Metanephros (tissue), 2 donors: Measurements from ENCODE around the gene JAG2. TPM values are rescaled to one million over a fixed set of nuclear protein-coding genes. Genes with fewer than 3 reads are reported as not detected.

Experiments used
- small RNA-seq: library from RNA; depleted of rRNA; stranded (forward); fragments of <200 nt; gene quantifications from one replicate; pipeline ENCODE3, GENCODE V24; 2014; ENCODE audit warnings: low replicate concordance
- total RNA-seq: library from RNA; depleted of rRNA; stranded (reverse); fragments of >200 nt; gene quantifications from one replicate; pipeline ENCODE4 v1.2.3, GENCODE V29; 2014

The JAG2 gene
- total RNA-seq, result 17.4 TPM

GRCh38 chr14:105168496-105168978, at the start of gene JAG2:
TSS of gene JAG2 (minus strand) at chr14:105168776. CDS start at chr14:105168420, 356 bp downstream.

GRCh38 chr14:105180592-105181548, 12.3 kb upstream of the JAG2 start, which contains the start of gene NUDT14:
TSS of gene NUDT14 (minus strand) at chr14:105181312. CDS start at chr14:105181209, 103 bp downstream.

Small RNA genes lying within 50 kb of the gene (small RNA-seq; reads per million reads assigned to genes)
- not detected for gene AL512356.2
- gene MIR6765, result not detected

Other genes starting within 250 kb of the JAG2 start
- 16.2 TPM for gene PLD4, start 243.9 kb downstream of the JAG2 start, total RNA-seq
- 2.6 TPM for gene AHNAK2, start 190.4 kb downstream of the JAG2 start, total RNA-seq
- 17.3 TPM for gene CLBA1, start 183.0 kb downstream of the JAG2 start, total RNA-seq
- gene CDCA4, start 147.7 kb downstream of the JAG2 start, total RNA-seq, result 19.9 TPM
- gene GPR132, start 103.3 kb downstream of the JAG2 start, total RNA-seq, result 2.3 TPM
- gene NUDT14, start 12.5 kb upstream of the JAG2 start, total RNA-seq, result 22.9 TPM
- gene BTBD6, start 79.8 kb upstream of the JAG2 start, total RNA-seq, result 38.4 TPM
- 59.5 TPM for gene BRF1, start 132.2 kb upstream of the JAG2 start, total RNA-seq
- gene PACS2, start 146.0 kb upstream of the JAG2 start, total RNA-seq, result 94.1 TPM
- 0.23 TPM for gene TEX22, start 229.8 kb upstream of the JAG2 start, total RNA-seq